Smooth muscle cell of the pulmonary artery (primary cell): ENCODE results near the gene CDK18. TPM values are rescaled to one million over a fixed set of nuclear protein-coding genes. Genes with fewer than 3 reads are reported as not detected.

Experiments
- total RNA-seq: library from RNA; depleted of rRNA; stranded (reverse); fragments of >200 nt; gene quantifications from 2 replicates; pipeline ENCODE4 v1.2.3, GENCODE V29; 2014

CDK18 gene
- 6.4 and 11.1 TPM in 2 replicates for total RNA-seq

DNA sequence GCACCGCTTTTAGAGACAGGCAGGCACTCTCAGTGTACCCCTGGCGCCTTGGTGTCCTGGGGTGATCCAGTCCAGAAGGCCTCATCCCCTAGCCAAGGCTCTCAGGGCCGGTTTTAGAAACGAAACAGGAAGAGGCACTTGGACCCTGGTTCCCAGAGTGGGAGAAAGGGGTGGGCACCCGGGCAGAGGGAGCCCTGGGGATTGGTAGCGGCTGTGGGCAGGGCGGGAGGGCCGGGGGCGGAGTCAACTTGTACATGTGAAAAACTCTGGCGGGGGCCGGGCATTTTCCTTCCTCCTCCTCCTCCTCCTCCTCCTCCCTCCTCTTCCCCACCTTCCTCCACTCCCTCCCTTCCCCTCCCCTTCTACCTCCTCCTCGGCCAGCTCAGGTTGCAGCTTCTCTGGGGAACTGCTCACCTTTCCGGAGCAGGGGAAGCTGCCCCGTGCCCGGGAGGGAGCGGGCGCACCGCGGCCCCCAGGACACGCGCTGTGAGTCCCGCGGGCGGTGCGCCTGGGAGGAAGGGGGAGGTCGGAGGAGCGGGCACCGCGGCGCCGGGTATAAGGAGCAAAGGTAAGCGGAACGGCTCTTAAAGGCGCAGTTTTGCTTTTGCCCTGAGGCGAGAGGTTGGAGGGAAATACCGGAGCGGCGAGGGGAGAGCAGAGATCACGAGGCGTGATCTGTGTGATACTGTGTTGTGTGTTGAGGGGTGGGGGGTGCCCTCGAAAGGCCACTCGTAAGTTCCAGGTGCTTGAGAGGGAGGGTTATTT lies at the start of gene CDK18:
Gene CDK18, plus strand, starts transcription at position 359 of the 765 bp plus-strand sequence. CDS start 18,499 bp downstream, outside the sequence.

DNA sequence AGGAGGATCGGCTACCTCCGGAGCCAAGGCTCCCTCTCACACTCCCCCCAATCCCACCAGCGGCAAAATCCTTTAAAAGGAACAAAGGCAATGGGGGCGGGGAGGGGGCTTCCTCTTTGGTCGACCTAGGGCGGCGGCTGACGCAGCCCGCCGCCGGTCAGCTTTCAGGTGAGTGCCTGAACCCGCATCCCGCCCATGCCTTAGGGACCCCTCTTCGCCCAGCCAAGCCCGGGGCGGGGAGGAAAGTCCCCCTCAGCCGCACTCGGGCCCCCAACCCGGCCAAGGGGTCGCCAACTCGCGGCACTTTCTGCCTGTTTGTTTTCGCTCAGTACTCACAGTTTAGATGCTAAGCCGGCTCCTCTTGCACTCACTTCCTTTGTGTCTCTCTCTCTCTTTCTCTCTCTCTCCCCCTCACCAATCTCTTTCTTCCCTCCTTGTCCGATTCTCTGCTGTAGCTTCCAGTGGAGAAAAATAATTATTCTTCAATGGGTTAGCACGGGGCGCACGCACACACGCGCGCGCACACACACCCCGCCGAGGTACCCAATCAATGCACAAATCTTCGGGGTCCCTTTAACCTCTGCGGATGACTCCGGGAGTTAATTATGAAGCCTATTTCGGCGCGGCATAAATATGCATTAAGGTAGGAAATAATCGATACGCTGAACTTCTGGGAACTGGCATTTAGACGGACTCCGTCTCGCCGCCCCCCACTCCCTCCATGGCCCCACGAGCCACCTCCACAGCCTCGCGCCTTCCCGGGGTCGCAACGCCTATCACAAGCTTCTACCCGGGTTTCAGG lies 48.7 kb upstream of the CDK18 start, which contains the start of gene BLACAT1:
Gene BLACAT1, minus strand, starts transcription at position 465 of the 802 bp plus-strand sequence.

Other genes with a start within 250 kb of the CDK18 start
- 4.4 and 7.9 TPM in 2 replicates for gene NUAK2, start 182.9 kb upstream of the CDK18 start, total RNA-seq
- not detected in 2 replicates for gene KLHDC8A, start 147.7 kb upstream of the CDK18 start, total RNA-seq
- not detected in 2 replicates for gene LEMD1, start 82.6 kb upstream of the CDK18 start, total RNA-seq
- gene BLACAT1, start 48.6 kb upstream of the CDK18 start, total RNA-seq: under 0.01 and 0.07 TPM in 2 replicates
- 16.2 and 20.5 TPM in 2 replicates for gene ELK4, start 127.3 kb downstream of the CDK18 start, total RNA-seq
- gene SLC45A3, start 175.8 kb downstream of the CDK18 start, total RNA-seq: 3.7 and 4.3 TPM in 2 replicates
- 92.4 and 143 TPM in 2 replicates for gene NUCKS1, start 245.5 kb downstream of the CDK18 start, total RNA-seq